HG03469 (cell line): ENCODE results near the gene SOX21.
A peak's percentile ranks its signal among the peaks of the same experiment; 100 is the strongest.

Source experiments
- ATAC-seq: cut with Tn5 transposase; IDR thresholded peaks from one replicate; pipeline ENCODE4 v1.9.1; 2021; ENCODE audit warnings: mild to moderate bottlenecking, moderate library complexity, moderate number of reproducible peaks; ENCODE audit not compliant: unreplicated experiment

Gene SOX21

DNA sequence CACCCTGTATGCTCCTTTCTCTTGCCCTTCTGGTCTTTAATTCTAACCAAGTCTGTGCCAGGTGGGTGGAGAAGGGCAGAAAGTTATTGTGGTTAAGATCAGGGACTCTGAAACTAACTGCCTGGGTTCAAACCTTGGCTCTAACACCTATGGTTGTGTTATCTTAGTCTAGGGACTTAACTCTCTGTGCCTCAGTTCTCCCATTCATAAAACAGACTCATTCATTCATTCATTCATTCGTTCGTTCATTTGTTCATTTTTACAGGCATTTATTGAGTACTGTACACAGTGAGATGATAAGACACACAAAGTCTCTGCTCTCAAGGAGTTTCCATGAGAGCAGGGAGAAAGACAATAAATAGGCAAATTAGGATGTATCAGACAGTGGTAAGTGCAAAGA lies 30.1 kb downstream of the SOX21 start:
- no peak for ATAC-seq

DNA sequence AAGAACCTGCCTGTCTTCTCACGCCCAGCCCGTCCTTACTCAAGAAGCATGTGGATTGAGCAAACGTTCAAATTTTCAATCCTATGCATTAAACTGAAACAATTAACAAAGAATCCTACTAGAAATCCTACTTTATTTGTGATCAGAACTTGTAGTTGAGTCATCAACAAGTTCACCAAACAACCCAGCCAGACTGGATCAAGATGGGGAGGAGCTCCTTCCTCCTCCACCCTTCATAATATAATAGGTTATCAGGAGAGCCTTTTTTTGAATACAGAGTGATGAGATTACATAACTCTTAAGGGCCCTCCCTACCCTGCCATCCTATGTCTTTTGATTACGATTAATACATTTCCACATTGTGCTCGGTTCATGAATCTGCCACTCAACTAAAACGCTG lies 32.7 kb downstream of the SOX21 start:
- no peak for ATAC-seq

DNA sequence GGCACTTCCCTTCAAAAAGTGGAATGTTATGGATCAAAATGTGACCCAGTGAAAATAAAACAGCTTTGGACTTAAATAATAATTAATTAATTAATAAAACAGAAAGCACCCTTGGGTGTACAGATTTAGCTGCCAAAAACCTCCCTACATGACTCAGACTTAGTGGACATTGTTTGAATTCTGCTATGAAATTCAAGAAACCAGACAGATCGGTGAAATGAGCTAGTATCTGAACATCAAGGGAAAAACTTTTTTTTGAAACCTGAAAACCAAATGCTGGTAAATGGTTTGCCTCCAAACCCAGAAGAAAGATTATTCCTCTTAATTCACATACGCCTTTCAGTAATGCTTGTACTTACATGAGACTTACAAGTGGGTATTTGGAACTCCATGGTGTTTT lies 33.5 kb downstream of the SOX21 start:
- ATAC-seq: no peak

GRCh38 chr13:94677799-94678198 lies 34.5 kb downstream of the SOX21 start:
- no peak for ATAC-seq

DNA sequence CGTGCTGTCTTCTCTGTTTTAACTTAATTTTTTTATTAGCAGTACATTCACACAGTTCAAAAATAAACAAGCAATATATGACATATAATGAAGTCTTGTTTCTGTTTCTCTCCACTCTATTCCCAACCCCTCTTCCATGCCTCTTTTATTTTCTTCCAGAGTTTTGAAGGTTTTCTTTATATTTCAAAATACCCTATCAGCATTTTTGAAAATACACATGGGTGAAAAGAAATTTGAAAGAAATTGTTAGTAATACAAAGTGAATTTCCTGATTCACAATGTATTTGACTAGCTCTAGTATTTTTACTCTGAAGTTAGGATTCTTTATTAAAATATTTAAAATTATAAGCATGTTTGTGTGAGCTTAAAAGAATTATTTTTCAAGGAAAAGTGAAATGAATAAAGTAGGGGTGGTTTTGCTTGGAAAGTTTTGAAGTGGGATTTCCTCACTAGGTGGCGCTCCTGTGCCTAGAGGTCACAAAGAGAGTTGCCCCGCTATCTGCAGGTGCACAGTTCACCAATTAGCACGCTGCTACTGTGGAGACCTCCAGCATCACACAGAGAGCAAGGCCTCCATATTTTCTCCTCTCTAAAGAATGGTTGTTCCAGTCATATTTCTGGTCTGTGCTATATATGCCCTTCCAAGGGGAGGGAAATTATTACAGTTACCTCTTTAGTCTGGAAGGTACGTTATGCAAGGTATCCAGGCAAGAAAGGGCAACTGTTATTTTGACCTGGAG lies 37.6 kb downstream of the SOX21 start:
- ATAC-seq: peak; percentile 52

- no peak for ATAC-seq
Measured at GRCh38 chr13:94673851-94674250, 38.5 kb downstream of the SOX21 start.

DNA sequence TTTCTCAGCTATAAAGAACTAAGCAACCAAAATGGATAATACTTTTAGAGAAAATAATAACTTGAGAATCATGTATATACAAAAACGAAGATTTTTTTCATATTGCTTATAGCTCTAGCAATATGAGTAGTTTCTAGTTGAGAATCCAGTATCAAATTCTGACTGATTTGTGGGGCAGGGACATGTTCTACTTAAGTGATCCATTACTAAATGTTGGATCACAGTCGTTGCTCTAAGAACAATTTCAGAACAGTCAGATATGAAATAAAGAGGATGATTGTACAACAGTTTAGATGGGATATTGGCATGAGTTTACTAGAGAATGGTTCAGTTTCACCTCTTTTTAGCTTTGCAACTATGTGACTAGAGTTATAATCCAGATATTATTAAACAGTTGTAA lies 39.9 kb downstream of the SOX21 start:
- ATAC-seq: no peak

DNA sequence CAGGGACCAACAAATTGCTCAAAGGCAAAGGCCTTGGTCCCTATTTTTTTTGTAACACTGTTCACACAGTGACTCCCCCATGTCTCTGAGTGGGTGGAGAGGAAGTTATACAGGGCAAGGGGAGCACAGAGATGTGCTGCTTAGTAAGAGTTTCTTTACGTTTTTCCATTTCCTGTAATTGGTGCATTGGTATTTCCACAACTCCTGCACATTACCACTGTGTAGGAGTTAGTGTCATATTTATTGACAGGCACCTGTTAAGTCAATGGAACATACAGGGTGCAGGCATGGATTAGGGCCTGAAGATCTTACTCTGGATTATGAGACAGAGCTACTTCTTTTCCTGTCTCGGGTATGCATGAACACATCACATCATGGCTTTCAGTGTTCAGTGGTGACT lies 45.2 kb downstream of the SOX21 start:
- peak; percentile 55 for ATAC-seq

DNA sequence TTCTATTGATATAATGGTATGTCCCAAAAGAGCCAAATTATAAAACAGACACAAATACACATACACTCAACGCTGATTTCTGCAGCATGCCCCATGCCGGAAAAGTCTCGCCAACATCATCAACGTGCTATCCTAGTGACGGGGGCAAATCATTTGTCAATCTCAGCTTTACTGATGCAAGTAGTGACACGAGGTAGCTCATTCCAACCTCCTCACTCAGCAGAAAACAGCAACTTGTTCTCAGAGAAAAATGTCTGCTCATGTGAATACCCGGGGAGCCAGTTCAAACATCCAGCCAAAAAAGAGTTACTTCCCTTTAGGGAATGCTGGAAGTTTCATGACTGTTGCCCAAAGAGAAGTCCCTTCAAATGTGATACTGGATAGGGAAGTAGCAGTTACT lies 46.3 kb downstream of the SOX21 start:
- no peak for ATAC-seq

DNA sequence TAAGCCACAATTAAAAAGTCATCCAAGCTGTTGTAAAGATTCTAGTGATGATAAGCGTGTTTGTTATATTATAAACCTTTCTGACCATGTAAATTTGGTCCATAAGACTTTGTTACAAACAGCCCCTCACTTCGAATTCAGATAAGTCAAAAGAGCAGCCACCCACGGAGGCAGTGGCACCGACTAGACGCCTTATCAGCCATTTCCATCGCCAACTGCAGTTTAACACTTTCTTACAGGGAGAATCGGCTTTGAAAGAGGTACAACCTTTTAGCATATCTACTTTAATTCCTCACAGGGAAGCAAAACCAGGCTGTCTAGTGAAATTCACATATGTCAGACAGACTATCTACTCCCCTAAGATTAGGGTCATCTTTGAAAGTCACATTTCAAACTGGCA lies 47.5 kb downstream of the SOX21 start:
- no peak for ATAC-seq

- ATAC-seq: no peak
Measured at GRCh38 chr13:94662274-94662945, 49.9 kb downstream of the SOX21 start.

GRCh38 chr13:94661406-94661805 lies 50.9 kb downstream of the SOX21 start:
- ATAC-seq: no peak

GRCh38 chr13:94660695-94661326 lies 51.5 kb downstream of the SOX21 start:
- ATAC-seq: no peak
